ENCODE results near the gene FGFBP1.

- TF ChIP-seq EZH2 (IDR thresholded peaks at IDR 0.05; ENCODE audit: low read length, unreplicated experiment) = no peak
- TF ChIP-seq CTCF (conservative IDR thresholded peaks at IDR 0.05; ENCODE audit: low read depth, low read length) = no peak
These were observed 38.2 kb upstream of the FGFBP1 start for GRCh38 chr4:15976456-15977447.
